NCI-H128 (cell line): ENCODE data around the gene RNF8.
A peak's percentile ranks its signal among the peaks of the same experiment; 100 is the strongest.
"Not testable (repeated sequence)": the region's sequence is repeated elsewhere in the genome, so short reads cannot be mapped to it uniquely, and the experiment has no call there.

Experiments used
- DNase-seq: peaks from one replicate; lab custom pipeline; 2025; ENCODE audit not compliant: unreplicated experiment; lab: John Stamatoyannopoulos, UW

The RNF8 gene

DNA sequence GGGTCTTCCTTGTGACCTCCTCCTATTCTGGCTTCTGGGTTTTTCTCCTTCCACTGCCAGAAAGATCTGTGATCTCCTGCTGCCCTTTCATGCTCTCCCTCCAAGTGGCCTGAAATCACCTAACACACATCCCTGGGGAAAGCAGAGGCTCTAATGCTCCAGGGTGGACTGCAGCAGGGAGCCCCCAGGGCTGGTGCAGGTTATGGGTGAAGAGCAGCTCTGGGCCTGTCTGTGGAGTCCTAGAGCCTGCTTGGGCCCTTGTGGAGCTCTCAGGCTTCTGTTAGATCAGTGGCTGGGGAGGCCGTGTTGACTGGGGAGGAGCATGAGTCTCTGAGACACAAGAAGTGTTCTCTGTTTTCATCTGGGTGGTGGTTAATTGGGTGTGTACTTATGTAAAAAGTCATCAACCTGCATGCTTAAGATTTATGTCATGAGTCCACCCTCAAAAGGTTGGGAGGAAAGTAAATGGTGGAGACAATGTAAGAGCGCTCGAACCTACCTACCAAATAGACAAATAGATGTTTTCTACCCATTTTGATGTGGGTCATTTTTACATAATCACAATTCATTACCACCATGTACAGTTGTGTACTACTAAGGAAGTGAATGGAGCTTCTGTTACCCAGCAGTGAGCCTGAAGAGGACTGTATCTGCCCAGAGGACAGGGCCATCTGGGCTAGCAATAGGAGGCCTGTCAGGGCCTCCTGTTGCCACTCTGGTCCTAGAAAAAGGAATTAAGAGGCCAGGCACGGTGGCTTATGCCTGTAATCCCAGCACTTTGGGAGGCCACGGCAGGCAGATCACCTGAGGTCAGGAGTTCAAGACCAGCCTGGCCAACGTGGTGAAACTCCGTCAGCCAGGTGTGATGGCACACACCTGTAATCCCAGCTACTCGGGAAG, 32.0 kb upstream of the RNF8 start:
- no peak for DNase-seq

DNA sequence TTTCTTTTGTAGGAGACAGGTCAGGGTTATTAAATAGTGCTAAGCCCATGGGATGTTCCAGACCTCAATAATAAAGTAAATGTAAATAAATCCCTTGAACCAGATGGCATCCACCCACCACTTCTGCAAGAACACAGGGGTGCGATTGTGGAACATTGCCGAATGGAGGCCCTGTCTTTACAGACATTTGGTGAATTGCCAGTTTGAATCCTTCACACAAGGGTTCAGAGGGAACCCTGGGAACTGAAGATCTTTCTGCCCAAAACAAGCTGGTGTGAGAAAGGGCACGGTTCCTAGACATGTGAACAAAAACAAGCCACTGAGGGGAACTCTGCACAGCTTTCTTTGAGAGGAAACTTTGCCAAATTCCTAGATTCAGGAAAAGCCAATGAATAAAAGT, 30.2 kb upstream of the RNF8 start:
- DNase-seq, result peak; percentile 19

DNA sequence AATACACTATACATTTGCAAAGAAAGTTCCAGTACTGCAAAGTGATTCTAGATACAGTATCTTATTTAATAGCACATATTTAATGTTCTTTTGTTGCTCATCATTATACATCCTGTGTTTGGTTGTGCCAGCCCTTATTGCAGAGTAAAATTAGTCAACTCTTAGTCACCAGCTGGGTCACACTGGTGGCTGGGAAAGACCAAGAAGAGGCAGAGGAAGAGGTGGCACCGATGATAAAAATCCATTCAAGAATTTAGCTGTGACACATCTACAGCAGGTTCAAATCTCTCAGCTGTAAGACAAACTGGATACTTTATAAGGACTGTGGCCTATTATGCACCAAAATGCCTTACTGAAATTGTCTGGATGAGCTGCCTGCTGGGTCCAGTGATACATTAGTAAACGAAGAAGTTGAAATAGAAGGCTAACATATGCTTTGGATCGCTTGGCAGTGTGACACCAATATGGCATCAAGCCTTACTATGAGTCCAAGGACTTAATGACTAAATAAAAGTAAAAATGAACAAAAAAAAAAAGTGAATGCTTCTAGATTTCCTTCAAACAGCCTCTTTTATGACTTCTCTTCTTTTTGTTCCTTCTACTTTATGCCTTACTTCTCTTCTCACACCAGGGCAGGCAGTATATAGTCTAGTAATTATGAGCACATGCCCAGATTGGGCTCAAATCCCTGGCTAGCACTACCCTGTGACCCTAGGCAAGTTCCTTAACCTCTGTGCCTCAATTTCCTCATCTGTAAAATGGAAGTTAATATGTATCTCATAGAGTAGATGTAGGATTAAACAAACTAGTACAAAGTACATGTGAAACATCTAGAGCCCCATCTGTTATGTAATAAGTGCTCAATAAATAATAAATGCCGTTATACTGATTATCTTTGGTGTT, 29.4 kb upstream of the RNF8 start:
- no peak for DNase-seq

DNA sequence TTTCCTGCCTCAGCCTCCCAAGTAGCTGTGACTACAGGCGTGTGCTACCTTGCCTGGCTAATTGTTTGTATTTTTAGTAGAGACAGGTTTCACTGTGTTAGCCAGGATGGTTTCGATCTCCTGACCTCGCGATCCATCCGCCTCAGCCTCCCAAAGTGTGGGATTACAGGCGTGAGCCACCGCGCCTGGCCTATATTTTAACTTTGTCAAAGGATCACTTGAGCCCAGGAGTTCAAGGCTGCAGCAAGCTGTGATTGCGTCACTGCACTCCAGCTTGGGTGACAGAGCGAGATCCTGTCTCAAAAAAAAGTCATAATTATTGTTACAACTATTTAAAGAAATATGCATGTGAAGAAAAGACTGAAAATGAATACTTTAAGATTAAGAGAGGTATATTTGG, 23.4 kb upstream of the RNF8 start:
- DNase-seq, result not testable (repeated sequence)

DNA sequence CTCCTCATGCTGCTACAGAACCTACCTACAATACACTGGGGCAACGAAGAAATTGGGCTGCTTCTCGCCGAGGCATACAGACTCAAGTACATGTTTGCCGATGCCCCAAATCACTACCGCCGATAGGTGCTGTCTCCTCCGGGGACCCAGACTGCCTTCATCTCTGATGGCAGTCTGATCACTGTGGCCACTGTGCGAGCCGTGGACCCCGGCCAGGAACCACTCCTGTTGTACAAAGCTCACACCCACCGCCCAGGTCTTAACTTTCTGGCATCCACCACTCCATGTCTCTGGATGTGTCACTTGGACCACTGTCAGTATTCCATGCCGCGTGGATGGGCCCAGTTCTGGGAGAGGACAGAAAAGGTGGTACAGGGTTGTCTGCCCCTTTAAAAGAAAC, 22.7 kb upstream of the RNF8 start:
- DNase-seq, result no peak

DNA sequence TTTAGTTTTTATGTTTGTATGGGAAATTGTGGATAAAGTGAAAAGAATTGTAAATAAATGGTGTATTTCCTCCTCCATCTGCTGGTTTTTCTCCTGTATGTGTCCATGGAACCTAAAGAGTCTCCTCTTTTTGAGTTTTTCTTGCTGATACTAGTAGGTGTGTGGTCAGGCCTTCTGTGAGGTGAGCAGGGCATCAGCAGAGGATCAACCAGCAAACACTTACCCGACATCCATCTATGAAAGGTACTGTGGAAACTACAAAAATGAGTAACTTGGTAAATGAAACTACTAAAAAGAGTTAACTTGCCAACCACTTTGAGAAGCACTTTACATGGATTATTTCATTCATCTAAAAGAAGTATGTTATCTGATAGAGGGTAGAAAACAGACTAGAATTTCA, 20.9 kb upstream of the RNF8 start:
- DNase-seq, result no peak

DNA sequence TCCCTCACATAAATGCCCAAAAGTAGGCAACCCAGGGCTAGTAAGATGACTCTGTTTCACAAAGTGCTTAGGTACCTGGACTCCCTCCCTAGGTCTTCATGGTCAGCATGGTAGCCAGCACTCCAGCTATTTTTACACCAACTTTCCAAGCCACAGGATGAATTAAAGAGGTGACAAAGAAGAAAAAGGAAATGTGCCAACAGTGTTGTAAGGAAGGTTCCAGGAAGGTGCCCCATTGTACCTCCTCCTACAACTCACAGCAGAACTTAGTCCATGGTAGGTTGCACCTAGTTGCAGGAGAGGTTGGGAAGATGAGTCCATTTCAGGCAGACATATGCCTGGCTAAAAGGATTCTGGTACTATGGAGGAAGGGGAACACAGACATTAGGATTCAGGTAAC, 19.7 kb upstream of the RNF8 start:
- DNase-seq, result no peak

DNA sequence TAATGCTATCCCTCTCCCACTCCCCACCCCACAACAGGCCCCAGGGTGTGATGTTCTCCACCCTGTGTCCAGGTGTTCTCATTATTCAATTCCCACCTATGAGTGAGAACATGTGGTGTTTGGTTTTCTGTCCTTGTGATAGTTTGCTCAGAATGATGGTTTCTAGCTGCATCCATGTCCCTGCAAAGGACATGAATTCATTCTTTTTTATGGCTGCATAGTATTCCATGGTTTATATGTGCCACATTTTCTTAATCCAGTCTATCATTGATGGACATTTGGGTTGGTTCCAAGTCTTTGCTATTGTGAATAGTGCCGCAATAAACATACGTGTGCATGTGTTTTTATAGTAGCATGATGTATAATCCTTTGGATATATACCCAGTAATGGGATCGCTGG, 15.5 kb upstream of the RNF8 start:
- DNase-seq, result not testable (repeated sequence)

DNA sequence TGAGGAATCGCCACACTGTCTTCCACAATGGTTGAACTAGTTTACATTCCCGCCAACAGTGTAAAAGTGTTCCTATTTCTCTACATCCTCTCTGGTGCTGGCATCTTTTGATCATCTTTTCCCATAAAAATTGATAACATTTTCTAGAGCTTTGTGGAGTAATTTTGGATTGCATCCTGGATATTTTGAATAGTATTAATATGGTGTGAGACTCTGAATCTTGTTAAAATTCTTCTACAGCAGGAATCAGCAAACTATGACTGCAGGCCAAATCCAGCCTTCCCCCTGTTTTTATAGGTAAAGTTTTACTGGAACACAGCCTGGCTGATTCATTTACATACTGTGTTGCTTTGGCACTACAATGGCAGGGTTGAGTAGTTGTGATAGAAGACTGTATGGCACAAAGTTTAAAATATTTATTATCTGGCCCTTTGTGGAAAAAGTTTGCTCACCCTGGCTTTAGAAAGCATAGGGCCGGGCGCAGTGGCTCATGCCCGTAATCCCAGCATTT, 15.0 kb upstream of the RNF8 start:
- no peak for DNase-seq

DNA sequence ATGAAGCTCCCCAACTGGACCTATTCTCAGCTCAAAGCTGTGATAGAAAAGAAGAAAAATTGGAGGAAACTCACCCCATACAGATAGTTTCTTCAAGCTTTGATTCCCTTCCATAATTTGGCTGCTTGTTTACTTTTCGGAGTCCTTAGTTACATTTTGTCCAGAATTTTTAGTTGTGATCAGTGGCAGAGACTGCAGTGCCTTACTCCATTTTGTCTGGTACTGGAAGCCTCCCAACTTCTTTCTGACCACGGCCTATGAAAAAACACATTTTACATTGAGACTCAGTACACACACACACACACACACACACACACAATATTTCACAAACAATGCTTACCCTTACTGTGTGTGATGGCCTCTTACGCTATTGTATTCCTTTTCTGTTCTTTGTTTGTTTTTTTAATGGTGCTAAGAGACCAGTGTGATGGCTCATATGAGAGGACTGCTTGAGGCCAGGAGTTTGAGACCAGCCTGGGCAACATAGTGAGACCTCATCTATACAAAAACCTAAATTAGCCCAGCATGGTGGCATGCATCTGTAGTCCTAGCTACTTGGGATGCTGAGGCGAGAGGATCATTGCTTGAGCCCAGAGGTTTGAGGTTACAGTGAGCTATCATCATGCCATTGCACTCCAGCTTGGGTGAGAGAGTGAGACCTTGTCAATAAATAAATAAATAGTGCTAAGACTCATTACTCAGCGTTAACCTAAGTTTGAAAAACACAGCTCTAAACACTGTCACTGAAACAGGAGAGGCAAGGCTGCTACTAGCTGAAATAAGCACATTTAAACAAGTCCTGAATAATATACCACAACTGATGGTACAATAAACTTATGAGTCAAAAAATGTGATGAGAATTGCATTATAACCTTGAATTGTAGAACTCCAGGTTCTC, 13.8 kb upstream of the RNF8 start:
- no peak for DNase-seq

DNA sequence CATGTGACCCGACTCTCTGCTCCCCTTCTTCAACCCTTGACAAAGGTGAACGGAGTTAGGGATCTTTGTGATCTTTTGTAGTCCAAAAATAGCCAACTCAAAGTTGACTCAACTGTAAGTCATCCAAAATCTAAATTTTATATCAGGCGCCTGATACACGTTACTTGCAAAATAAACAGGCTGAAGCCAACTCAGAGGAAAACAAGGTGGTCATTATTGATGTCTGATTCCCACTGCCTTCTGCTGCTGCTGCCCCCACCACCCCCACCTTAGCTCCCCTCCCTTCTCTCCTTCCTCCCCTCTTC, 13.2 kb upstream of the RNF8 start:
- DNase-seq, result no peak

DNA sequence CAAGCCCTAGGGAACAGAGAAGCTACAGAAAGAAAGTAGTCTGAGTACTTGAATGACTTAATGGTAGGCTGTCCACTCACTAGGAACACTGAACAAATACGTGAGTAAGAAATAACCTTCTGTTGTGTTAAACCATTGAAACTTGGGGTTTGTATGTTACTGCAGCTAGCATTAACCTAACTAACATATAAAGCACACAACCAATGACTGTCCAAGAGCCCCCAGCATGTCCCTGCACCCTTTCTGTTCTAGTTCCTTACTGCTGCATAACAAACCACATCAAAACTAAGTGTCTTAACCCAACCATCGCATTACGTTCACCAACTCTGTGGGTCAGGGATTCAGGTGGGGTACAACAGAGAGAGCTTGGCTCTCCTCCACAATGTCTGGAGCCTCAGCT, 10.5 kb upstream of the RNF8 start:
- no peak for DNase-seq

DNA sequence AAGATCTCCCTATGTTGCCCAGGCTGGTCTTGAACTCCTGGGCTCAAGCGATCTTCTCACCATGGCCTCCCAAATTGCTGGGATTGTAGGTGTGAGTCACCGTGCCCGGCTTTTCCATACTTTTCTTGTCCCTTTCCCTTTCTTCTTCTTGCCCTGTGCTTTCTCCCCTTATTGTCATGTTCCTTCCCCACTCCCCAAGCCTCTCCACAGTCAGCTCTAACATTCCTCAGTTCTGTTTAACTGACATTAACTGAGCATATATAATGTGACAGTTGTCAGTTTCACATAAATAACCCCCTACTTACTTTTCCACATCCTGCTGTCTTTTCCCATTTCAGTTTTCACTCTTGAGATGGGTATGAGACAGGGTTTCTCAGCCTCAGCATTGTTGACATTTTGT, 9.5 kb upstream of the RNF8 start:
- DNase-seq, result no peak

DNA sequence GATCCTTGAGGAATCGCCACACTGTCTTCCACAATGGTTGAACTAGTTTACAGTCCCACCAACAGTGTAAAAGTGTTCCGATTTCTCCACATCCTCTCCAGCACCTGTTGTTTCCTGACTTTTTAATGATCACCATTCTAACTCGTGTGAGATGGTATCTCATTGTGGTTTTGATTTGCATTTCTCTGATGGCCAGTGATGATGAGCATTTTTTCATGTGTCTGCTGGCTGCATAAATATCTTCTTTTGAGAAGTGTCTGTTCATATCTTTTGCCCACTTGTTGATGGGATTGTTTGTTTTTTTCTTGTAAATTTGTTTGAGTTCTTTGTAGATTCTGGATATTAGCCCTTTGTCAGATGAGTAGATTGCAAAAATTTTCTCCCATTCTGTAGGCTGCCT, 8.0 kb upstream of the RNF8 start:
- not testable (repeated sequence) for DNase-seq

DNA sequence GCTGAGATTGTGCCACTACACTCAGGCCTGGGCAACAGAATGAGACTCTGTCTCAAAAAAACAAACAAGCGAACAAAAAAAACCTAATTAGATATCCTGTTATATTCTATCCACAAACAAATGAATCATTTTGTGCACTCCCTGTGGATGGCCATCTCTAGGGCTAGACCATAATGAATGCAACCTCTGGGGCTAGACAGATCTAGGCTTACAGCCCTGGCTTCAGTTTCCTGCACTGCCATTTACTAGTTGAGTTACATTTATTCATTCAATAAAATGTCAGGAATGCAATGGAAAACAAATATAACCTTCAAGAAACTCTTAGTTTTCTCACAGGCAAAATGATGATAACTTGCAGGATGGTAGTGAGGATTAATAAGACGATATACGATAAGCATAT, 6.6 kb upstream of the RNF8 start:
- DNase-seq, result no peak

DNA sequence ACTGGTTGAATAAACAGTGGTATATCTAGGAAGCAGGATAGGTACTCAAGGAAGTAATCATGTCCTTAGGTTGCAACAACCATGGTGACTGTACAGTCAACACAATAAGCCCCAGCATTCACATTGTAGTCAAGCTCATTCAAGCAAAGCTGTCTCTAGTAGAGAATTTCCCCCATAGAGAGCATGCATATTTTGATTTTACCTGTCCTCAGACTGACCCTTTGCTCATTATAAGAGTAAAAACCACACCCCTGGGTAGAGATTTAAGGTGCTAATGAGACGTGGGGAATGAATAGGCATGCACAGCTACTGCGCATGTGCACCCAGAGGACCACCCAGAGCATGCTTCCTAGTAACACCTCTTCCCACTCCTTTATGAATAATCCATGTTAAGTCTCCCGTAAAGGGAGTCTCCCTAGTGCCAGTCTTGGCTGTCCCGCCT, 6.1 kb upstream of the RNF8 start:
- DNase-seq, result no peak

DNA sequence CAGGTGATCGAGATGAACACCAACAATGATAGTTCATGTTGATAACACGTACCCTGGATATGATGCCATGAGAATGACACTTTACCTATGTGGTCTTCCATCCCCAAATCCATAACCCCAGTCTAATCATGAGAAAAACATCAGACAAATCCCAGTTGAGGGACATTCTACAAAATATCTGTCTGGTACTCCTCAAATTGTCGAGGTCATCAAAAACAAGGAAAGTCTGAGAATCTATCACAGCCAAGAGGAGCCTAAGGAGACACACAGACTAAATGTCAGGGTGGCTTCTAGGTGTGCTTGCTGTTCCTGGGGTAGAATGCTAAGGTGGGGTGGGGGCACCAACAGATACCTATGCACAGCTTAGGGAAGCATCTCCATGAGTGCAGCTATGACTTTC, 2.8 kb upstream of the RNF8 start:
- no peak for DNase-seq

DNA sequence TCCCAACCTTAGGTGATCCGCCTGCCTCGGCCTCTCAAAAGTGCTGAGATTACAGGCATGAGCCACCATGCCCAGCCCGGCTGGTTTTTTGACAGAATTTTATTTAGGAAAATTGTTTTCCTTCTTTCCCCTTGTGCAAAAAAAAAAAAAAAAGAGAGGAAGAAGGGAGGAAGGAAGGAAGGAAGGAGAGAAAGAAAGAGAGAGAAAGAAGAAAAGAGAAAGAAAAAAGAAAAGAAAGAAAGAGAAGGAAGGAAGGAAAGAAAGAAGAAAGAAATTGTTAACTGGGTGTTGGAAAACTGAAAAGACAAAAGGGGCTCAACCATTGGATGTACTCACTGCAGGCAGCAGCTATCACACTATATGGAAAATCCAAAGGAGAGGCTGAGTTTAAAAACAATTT, 1.4 kb upstream of the RNF8 start:
- no peak for DNase-seq

DNA sequence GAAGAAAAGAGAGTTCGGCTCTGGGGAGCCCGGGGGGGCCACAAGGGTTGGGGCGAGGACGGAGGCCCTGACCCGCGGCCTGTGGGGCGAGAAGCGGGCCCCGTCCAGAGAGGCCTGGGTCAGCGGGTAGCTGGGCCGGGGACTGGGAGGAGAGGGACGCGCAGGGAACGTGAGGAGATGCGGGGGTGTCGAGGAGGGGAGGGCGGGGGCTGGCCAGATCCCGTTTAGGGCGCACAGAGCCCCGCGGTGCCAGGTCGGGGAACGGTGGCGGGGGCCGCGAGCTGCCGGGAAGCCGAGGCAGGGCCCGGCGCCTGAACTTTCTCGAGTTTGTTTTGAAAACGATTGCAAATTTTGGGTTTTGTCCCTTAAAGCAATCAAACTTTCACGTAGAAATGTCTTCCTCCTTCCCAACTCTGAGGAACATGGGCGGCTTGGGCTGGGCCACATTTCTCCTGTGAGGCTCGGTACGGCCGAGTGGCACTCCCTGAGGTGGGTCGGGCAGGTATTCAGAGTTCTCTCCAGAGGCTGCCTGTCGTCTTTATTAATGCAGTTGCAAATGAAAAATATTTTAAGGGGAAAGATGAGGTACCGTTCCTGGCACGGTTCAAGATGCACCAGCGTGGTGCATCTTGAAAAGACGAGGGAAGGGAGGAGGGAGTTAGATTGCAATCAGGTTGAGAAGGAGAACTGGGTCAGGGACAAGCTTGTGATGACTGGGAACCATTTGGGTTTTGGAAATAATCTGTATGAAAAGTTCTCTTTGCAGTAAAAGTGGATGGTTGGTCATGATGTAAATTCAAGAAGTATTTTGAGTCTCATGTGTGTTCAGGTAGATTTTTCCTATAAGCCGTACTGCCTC, 972 bp downstream of the RNF8 start:
- DNase-seq, result no peak

DNA sequence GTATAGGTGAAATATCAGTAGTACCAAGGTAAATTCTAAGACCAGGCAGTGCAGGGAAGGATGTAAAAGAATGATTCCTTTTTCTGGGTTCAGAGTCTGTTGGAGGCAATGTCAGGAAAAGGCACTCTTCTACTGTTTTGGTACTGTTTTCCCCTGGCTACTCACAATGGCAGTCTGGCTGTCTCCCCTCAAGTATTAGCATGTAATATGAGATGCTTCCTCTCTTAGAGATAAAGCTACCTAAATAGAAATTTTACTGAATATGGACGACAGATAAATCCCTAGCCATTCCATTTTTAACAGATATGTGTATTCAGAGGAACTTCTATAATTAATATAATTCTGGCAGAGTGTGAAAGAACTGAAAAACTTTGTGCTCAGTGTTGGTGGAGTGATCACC, 3.5 kb downstream of the RNF8 start:
- no peak for DNase-seq
